HG03196 (cell line): ENCODE results near the gene CSPG4.

Source experiments
- ATAC-seq: cut with Tn5 transposase; IDR thresholded peaks from one replicate; pipeline ENCODE4 v1.9.1; 2021; ENCODE audit not compliant: unreplicated experiment

CSPG4 gene

GRCh38 chr15:75672646-75673425, 39.8 kb downstream of the CSPG4 start:
- ATAC-seq, result no peak

- no peak for ATAC-seq
Observed at GRCh38 chr15:75671730-75672602, 40.7 kb downstream of the CSPG4 start.

GRCh38 chr15:75669879-75670212, 42.8 kb downstream of the CSPG4 start:
- ATAC-seq, result no peak

- ATAC-seq, result no peak
Observed at GRCh38 chr15:75669191-75669878, 43.3 kb downstream of the CSPG4 start.

- ATAC-seq, result no peak
Observed at GRCh38 chr15:75666823-75667501, 45.7 kb downstream of the CSPG4 start.

GRCh38 chr15:75663931-75664421, 48.7 kb downstream of the CSPG4 start:
- ATAC-seq, result no peak

GRCh38 chr15:75662823-75663519, 49.7 kb downstream of the CSPG4 start:
- ATAC-seq, result no peak

GRCh38 chr15:75661756-75662140, 50.9 kb downstream of the CSPG4 start:
- no peak for ATAC-seq

- ATAC-seq, result no peak
Observed at GRCh38 chr15:75661100-75661755, 51.4 kb downstream of the CSPG4 start.

GRCh38 chr15:75659928-75660645, 52.6 kb downstream of the CSPG4 start:
- no peak for ATAC-seq

- no peak for ATAC-seq
Observed at GRCh38 chr15:75659141-75659771, 53.4 kb downstream of the CSPG4 start.

GRCh38 chr15:75656813-75657212, 55.8 kb downstream of the CSPG4 start:
- ATAC-seq, result no peak

GRCh38 chr15:75656331-75656730, 56.3 kb downstream of the CSPG4 start:
- no peak for ATAC-seq

- no peak for ATAC-seq
Observed at GRCh38 chr15:75655931-75656330, 56.7 kb downstream of the CSPG4 start.

- ATAC-seq, result no peak
Observed at GRCh38 chr15:75654201-75654907, 58.3 kb downstream of the CSPG4 start.

GRCh38 chr15:75653347-75653913, 59.2 kb downstream of the CSPG4 start:
- no peak for ATAC-seq

- ATAC-seq, result no peak
Observed at GRCh38 chr15:75651810-75652543, 60.7 kb downstream of the CSPG4 start.
